HepG2 (cell line): ENCODE measurements around the gene LMTK2. TPM values are rescaled to one million over a fixed set of nuclear protein-coding genes. Genes with fewer than 3 reads are reported as not detected.

Experiments used
- AKAP8 ChIP-seq: sonication (generic); formaldehyde crosslinking; IDR thresholded peaks from 2 replicates; pipeline ENCODE4 v1.5.1; 2020; ENCODE audit warnings: mild to moderate bottlenecking, missing genetic modification reagents
- ARNTL ChIP-seq: sonication (generic); formaldehyde crosslinking; IDR thresholded peaks from 2 replicates; pipeline ENCODE4 v1.4.0; 2020; ENCODE audit warnings: mild to moderate bottlenecking, missing genetic modification reagents
- IKZF4 ChIP-seq: sonication (generic); formaldehyde crosslinking; IDR thresholded peaks from 2 replicates; pipeline ENCODE4 v1.5.1; 2020; ENCODE audit warnings: borderline replicate concordance, mild to moderate bottlenecking, low read depth, missing genetic modification reagents; ENCODE audit errors: not compliant biosample characterization
- MAFK ChIP-seq, 2 experiments: IDR thresholded peaks in 1 of 2; conservative IDR thresholded peaks in 1 of 2; 2 replicates each; pipeline ENCODE4 v1.6.1; 2011; ENCODE audit warnings: improper control_type of control experiment in 2 of 2, low read length in 2 of 2
- RBFOX2 ChIP-seq: fragments of 200-400 bp; formaldehyde crosslinking; IDR thresholded peaks from 2 replicates; pipeline ENCODE4 v1.6.1; 2017; ENCODE audit warnings: low read depth, mild to moderate bottlenecking, low read length
- RFXAP ChIP-seq: sonication (generic); formaldehyde crosslinking; IDR thresholded peaks from 2 replicates; pipeline ENCODE4 v1.4.0; 2020; ENCODE audit warnings: missing genetic modification reagents, borderline replicate concordance
- RXRA ChIP-seq: sonication (generic); formaldehyde crosslinking; IDR thresholded peaks from 2 replicates; pipeline ENCODE4 v1.5.1; 2020; ENCODE audit warnings: missing genetic modification reagents
- SRF ChIP-seq: IDR thresholded peaks from 2 replicates; pipeline ENCODE4 v1.6.1; 2011; ENCODE audit warnings: mild to moderate bottlenecking, low read depth, low read length, moderate library complexity
- SRSF4 ChIP-seq: fragments of 200-400 bp; formaldehyde crosslinking; IDR thresholded peaks from one replicate; pipeline ENCODE4 v1.6.1; 2018; ENCODE audit warnings: mild to moderate bottlenecking, low read depth, low read length, moderate library complexity; ENCODE audit not compliant: poor library complexity, severe bottlenecking
- TBL1XR1 ChIP-seq: fragments of 150-350 bp; IDR thresholded peaks from 2 replicates; pipeline ENCODE4 v1.6.1; 2014; ENCODE audit warnings: borderline replicate concordance, low read length; ENCODE audit not compliant: partially characterized antibody
- TGIF2 ChIP-seq: IDR thresholded peaks from 2 replicates; pipeline ENCODE4 v1.6.1; 2016; ENCODE audit warnings: control low read depth, missing compliant biosample characterization
- ZMYM4 ChIP-seq: sonication (generic); formaldehyde crosslinking; IDR thresholded peaks from 2 replicates; pipeline ENCODE4 v1.8.1; 2023; ENCODE audit warnings: mild to moderate bottlenecking, missing genetic modification reagents
- ZNF263 ChIP-seq: sonication (generic); formaldehyde crosslinking; IDR thresholded peaks from 2 replicates; pipeline ENCODE4 v1.4.0; 2020; ENCODE audit warnings: missing genetic modification reagents
- ZNF614 ChIP-seq: IDR thresholded peaks from 2 replicates; pipeline ENCODE4 v1.6.1; 2018; ENCODE audit warnings: missing biosample characterization, missing genetic modification reagents, inconsistent platforms, borderline replicate concordance
- ZNF678 ChIP-seq: sonication (generic); formaldehyde crosslinking; IDR thresholded peaks from 2 replicates; pipeline ENCODE4 v1.4.0; 2020; ENCODE audit warnings: mild to moderate bottlenecking, missing genetic modification reagents
- ZNF713 ChIP-seq: sonication (generic); formaldehyde crosslinking; IDR thresholded peaks from 2 replicates; pipeline ENCODE4 v1.4.0; 2020; ENCODE audit warnings: mild to moderate bottlenecking, missing genetic modification reagents
- ZNF746 ChIP-seq: sonication (generic); formaldehyde crosslinking; IDR thresholded peaks from 2 replicates; pipeline ENCODE4 v1.8.0; 2022; ENCODE audit warnings: mild to moderate bottlenecking, missing genetic modification reagents
- polyA plus RNA-seq, 8 experiments: library from polyadenylated mRNA; depleted of rRNA in 3 of 8; stranded (reverse) in 7 of 8; unstranded in 1 of 8; fragments of >200 nt; fragmentation: Illumina TruSeq in 4 of 8; extraction: Trizol in 4 of 8; gene quantifications; 2 replicates each; pipeline versions ENCODE4 v1.2.1 to v1.2.3, GENCODE V29; 2011 to 2016; ENCODE audit warnings: low read depth in 4 of 8, missing spikeins in 1 of 8, mixed read lengths in 1 of 8; ENCODE audit not compliant: insufficient read depth in 1 of 8
- total RNA-seq, 5 experiments: library from RNA; depleted of rRNA; stranded (reverse); fragments of >200 nt; fragmentation: Illumina TruSeq; extraction: Trizol; gene quantifications; 2 replicates each; pipeline ENCODE4 v1.2.3, GENCODE V29; 2016; ENCODE audit warnings: low read depth in 1 of 5
- TF ChIP-seq, protein P1 (sequence below): IDR thresholded peaks from 2 replicates; pipeline ENCODE4 v1.6.1; 2016; ENCODE audit warnings: missing biosample characterization, missing genetic modification reagents, low read depth
- TF ChIP-seq, protein P2 (sequence below): IDR thresholded peaks from 2 replicates; pipeline ENCODE4 v1.6.1; 2016; ENCODE audit warnings: low read depth
- TF ChIP-seq, protein P3 (sequence below): sonication (generic); formaldehyde crosslinking; IDR thresholded peaks from 2 replicates; pipeline ENCODE4 v1.4.0; 2020; ENCODE audit warnings: missing genetic modification reagents, mild to moderate bottlenecking, borderline replicate concordance
- TF ChIP-seq, protein P4 (sequence below): sonication (generic); formaldehyde crosslinking; IDR thresholded peaks from 2 replicates; pipeline ENCODE4 v1.5.0; 2020; ENCODE audit warnings: missing genetic modification reagents
- TF ChIP-seq, protein P5 (sequence below): sonication (generic); formaldehyde crosslinking; IDR thresholded peaks from 2 replicates; pipeline ENCODE4 v1.5.0; 2020; ENCODE audit warnings: missing genetic modification reagents

LMTK2 gene
- total and polyA plus RNA-seq, 2 of the 13 experiments (the other 11 are each of a cell fraction or from before 2014, with no cell fraction given), result 9.5 to 11.7 TPM

DNA sequence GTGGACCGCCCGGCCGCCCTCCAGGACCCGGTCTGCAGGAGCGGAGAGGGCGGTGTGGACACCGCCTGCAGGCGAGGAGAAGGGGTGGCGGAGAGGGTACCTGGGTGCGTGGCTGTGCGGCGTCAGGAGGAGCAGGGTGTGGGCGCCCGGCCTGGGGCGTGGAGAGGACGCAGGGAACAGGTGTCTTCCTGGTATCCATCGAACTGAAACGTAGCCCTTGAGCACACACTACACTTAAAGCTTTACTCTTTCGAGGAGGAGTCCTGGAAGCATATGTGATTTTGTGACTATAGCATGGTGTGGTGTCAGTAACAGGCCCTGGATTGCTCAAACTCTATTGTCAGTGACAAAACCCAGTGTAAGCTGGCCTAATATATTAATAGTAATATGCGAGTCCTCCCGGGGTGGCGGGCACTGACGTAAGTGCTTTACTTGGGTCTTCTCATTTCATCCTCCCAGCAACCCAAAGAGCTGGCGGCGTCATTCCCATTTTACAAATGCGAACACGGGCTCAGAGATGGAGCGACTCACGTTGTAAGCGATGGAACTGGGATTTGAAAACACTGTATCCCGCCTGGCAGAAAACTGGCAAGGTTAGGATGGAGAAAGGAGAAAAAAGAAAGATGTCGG is 145.9 kb downstream of the LMTK2 start (continued):
- TF ChIP-seq, protein P1, sequence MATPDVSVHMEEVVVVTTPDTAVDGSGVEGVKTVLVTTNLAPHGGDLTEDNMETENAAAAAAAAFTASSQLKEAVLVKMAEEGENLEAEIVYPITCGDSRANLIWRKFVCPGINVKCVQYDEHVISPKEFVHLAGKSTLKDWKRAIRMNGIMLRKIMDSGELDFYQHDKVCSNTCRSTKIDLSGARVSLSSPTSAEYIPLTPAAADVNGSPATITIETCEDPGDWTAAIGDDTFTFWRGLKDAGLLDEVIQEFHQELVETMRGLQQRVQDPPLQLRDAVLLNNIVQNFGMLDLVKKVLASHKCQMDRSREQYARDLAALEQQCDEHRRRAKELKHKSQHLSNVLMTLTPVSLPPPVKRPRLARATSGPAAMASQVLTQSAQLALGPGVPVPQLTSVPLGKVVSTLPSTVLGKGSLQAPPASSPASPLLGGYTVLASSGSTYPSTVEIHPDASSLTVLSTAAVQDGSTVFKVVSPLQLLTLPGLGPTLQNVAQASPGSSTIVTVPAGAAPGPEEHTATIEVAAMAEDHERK (CRISPR knock-in tag), result no peak
- TF ChIP-seq AKAP8 (CRISPR knock-in tag) (no peak), RXRA (CRISPR knock-in tag) (no peak; the same call in 1 of the 2 replicates), ZNF263 (CRISPR knock-in tag) (no peak), RFXAP (CRISPR knock-in tag) (no peak), ARNTL (CRISPR knock-in tag) (0 out of 2 replicates have a peak, but pooled peaks have one; percentile 9), ZNF746 (no peak), RBFOX2 (no peak), ZNF713 (CRISPR knock-in tag) (no peak), ZNF678 (CRISPR knock-in tag) (no peak), TBL1XR1 (no peak), ZMYM4 (CRISPR knock-in tag) (no peak), SRF (no peak), MAFK (conservative IDR thresholded peaks at IDR 0.05 in 1 of 2, IDR thresholded peaks at IDR 0.05 in 1 of 2; ENCODE audit: low read length in 2 of 2) (no peak), TGIF2 (no peak), ZNF614 (CRISPR knock-in tag) (no peak), IKZF4 (CRISPR knock-in tag) (no peak), SRSF4 (no peak)
- TF ChIP-seq, protein P2, sequence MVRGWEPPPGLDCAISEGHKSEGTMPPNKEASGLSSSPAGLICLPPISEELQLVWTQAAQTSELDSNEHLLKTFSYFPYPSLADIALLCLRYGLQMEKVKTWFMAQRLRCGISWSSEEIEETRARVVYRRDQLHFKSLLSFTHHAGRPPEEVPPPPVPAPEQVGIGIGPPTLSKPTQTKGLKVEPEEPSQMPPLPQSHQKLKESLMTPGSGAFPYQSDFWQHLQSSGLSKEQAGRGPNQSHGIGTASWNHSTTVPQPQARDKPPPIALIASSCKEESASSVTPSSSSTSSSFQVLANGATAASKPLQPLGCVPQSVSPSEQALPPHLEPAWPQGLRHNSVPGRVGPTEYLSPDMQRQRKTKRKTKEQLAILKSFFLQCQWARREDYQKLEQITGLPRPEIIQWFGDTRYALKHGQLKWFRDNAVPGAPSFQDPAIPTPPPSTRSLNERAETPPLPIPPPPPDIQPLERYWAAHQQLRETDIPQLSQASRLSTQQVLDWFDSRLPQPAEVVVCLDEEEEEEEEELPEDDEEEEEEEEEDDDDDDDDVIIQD (CRISPR knock-in tag), result no peak
- TF ChIP-seq, protein P3, sequence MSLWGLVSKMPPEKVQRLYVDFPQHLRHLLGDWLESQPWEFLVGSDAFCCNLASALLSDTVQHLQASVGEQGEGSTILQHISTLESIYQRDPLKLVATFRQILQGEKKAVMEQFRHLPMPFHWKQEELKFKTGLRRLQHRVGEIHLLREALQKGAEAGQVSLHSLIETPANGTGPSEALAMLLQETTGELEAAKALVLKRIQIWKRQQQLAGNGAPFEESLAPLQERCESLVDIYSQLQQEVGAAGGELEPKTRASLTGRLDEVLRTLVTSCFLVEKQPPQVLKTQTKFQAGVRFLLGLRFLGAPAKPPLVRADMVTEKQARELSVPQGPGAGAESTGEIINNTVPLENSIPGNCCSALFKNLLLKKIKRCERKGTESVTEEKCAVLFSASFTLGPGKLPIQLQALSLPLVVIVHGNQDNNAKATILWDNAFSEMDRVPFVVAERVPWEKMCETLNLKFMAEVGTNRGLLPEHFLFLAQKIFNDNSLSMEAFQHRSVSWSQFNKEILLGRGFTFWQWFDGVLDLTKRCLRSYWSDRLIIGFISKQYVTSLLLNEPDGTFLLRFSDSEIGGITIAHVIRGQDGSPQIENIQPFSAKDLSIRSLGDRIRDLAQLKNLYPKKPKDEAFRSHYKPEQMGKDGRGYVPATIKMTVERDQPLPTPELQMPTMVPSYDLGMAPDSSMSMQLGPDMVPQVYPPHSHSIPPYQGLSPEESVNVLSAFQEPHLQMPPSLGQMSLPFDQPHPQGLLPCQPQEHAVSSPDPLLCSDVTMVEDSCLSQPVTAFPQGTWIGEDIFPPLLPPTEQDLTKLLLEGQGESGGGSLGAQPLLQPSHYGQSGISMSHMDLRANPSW, result no peak
- TF ChIP-seq, protein P4, sequence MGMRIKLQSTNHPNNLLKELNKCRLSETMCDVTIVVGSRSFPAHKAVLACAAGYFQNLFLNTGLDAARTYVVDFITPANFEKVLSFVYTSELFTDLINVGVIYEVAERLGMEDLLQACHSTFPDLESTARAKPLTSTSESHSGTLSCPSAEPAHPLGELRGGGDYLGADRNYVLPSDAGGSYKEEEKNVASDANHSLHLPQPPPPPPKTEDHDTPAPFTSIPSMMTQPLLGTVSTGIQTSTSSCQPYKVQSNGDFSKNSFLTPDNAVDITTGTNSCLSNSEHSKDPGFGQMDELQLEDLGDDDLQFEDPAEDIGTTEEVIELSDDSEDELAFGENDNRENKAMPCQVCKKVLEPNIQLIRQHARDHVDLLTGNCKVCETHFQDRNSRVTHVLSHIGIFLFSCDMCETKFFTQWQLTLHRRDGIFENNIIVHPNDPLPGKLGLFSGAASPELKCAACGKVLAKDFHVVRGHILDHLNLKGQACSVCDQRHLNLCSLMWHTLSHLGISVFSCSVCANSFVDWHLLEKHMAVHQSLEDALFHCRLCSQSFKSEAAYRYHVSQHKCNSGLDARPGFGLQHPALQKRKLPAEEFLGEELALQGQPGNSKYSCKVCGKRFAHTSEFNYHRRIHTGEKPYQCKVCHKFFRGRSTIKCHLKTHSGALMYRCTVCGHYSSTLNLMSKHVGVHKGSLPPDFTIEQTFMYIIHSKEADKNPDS (CRISPR knock-in tag), result no peak; the same call in 1 of the 2 replicates
- TF ChIP-seq, protein P5, sequence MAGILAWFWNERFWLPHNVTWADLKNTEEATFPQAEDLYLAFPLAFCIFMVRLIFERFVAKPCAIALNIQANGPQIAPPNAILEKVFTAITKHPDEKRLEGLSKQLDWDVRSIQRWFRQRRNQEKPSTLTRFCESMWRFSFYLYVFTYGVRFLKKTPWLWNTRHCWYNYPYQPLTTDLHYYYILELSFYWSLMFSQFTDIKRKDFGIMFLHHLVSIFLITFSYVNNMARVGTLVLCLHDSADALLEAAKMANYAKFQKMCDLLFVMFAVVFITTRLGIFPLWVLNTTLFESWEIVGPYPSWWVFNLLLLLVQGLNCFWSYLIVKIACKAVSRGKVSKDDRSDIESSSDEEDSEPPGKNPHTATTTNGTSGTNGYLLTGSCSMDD (CRISPR knock-in tag), result no peak
